Peyer's patch (tissue), 4 donors: Measurements from ENCODE around the gene SMAP1.

Experiments
- CTCF ChIP-seq, 6 experiments: fragments of 450-650 bp in 4 of 6; fragments of 200-600 bp in 2 of 6; sonication (generic) in 1 of 6; IDR thresholded peaks; one replicate each; pipeline ENCODE4 v1.5.1; 2017 to 2019; ENCODE audit warnings: antibody characterized with exemption in 6 of 6, mild to moderate bottlenecking in 3 of 6, moderate library complexity in 1 of 6
- POLR2A ChIP-seq, 2 donors: fragments of 450-650 bp; IDR thresholded peaks; one replicate each; pipeline ENCODE4 v1.5.1; 2017; ENCODE audit warnings: antibody characterized with exemption in 2 of 2, mild to moderate bottlenecking in 2 of 2, moderate library complexity in 2 of 2

DNA sequence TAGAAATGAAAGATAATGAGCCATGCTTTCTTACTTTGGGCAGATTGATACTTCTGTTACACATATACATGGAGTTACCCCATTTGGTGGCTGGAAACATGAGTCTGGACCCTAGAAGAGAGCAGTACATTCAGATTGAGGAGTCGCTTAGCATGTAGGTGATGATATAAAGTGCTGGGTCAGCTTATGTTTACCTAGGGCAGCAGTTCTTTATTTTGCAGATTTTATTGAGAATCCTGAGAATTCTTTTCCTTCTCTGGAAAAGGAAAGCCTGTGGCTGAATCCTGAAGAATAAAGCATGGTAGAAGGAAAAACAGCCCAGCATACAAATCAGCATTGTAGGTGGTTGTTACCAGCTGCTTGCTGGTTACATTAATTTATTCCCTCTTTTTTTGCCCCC, 91.2 kb downstream of the SMAP1 start:
- TF ChIP-seq CTCF (IDR thresholded peaks at IDR 0.05): no peak
- no peak for TF ChIP-seq POLR2A (IDR thresholded peaks at IDR 0.05)
